OCI-LY7 (cell line): ENCODE measurements around the gene SERINC3. TPM values are rescaled to one million over a fixed set of nuclear protein-coding genes. Genes with fewer than 3 reads are reported as not detected.

Experiments
- BruUV-seq: library from RNA; stranded (reverse); fragments of 400-500 nt; replicated peaks from 2 replicates; lab custom pipeline; 2021; lab: Mats Ljungman, UMichigan
- CTCF ChIA-PET: fragments of 300-600 bp; sonication (Branson Sonifier 250); formaldehyde crosslinking; loops from one replicate; lab custom pipeline; 2022; ENCODE audit warnings: antibody characterized with exemption; ENCODE audit not compliant: unreplicated experiment; lab: Charles Lee
- POLR2A ChIA-PET: fragments of 300-600 bp; sonication (Branson Sonifier 250); formaldehyde crosslinking; loops from one replicate; lab custom pipeline; 2022; ENCODE audit warnings: antibody characterized with exemption; lab: Charles Lee
- DNase-seq: peaks from one replicate; pipeline ENCODE4 v3.0.0-alpha.2; 2015; ENCODE audit warnings: low spot score
- H2AFZ ChIP-seq: fragments of 200-600 bp; sonication (generic), shearing (Covaris generic); 2 replicates; pipeline ENCODE4 v1.6.1; 2014; ENCODE audit warnings: mild to moderate bottlenecking, antibody characterized with exemption, low read length, moderate library complexity
- H3K27ac ChIP-seq: fragments of 200-600 bp; sonication (generic); 2 replicates; pipeline ENCODE4 v1.5.1; 2014; ENCODE audit warnings: mixed run types, low read depth, mild to moderate bottlenecking, moderate library complexity, low read length, inconsistent platforms; ENCODE audit not compliant: poor library complexity, severe bottlenecking
- H3K36me3 ChIP-seq: fragments of 200-600 bp; sonication (generic); 2 replicates; pipeline ENCODE4 v1.6.1; 2014; ENCODE audit warnings: mild to moderate bottlenecking, antibody characterized with exemption, low read length, moderate library complexity, mixed read lengths; ENCODE audit not compliant: insufficient read depth
- H3K4me1 ChIP-seq: fragments of 200-600 bp; sonication (generic); 2 replicates; pipeline ENCODE4 v1.5.1; 2014; ENCODE audit warnings: mild to moderate bottlenecking, low read length; ENCODE audit not compliant: insufficient read depth, poor library complexity, severe bottlenecking
- H3K4me2 ChIP-seq: fragments of 200-600 bp; sonication (generic); 2 replicates; pipeline ENCODE4 v1.6.1; 2014; ENCODE audit warnings: mild to moderate bottlenecking, low read length
- H3K4me3 ChIP-seq: fragments of 200-600 bp; sonication (generic); 2 replicates; pipeline ENCODE4 v1.5.1; 2014; ENCODE audit warnings: mild to moderate bottlenecking, low read depth, low read length; ENCODE audit not compliant: poor library complexity, severe bottlenecking
- H3K79me2 ChIP-seq: fragments of 200-600 bp; sonication (generic); 2 replicates; pipeline ENCODE4 v1.6.1; 2016; ENCODE audit warnings: low read depth, mild to moderate bottlenecking, low read length, moderate library complexity, mixed read lengths; ENCODE audit not compliant: insufficient read depth
- H3K9me2 ChIP-seq: fragments of 200-600 bp; sonication (generic); 2 replicates; pipeline ENCODE4 v1.6.1; 2016; ENCODE audit warnings: mild to moderate bottlenecking, low read length, mixed read lengths; ENCODE audit not compliant: insufficient read depth
- H3K9me3 ChIP-seq: fragments of 200-600 bp; sonication (generic); 2 replicates; pipeline ENCODE4 v1.6.1; 2014; ENCODE audit warnings: mild to moderate bottlenecking, mixed run types, low read length, mixed read lengths
- H4K20me1 ChIP-seq: fragments of 200-600 bp; sonication (generic); 2 replicates; pipeline ENCODE4 v1.6.1; 2014; ENCODE audit warnings: mild to moderate bottlenecking, antibody characterized with exemption, low read length, moderate library complexity, mixed read lengths; ENCODE audit not compliant: insufficient read depth
- CTCF ChIP-seq: fragments of 200-600 bp; sonication (generic); conservative IDR thresholded peaks from 2 replicates; pipeline ENCODE4 v1.5.1; 2014; ENCODE audit warnings: mild to moderate bottlenecking, antibody characterized with exemption, low read length, moderate library complexity, mixed read lengths
- EZH2phosphoT487 ChIP-seq: fragments of 200-600 bp; sonication (generic); IDR thresholded peaks from 2 replicates; pipeline ENCODE4 v1.6.1; 2018; ENCODE audit warnings: low read depth, borderline replicate concordance, mild to moderate bottlenecking, mixed run types, antibody characterized with exemption, low read length, moderate library complexity, mixed read lengths
- intact Hi-C: fragments of 100-400 bp; cut with micrococcal nuclease; formaldehyde crosslinking; loops from one replicate; pipeline ENCODE4 v1.10.0; 2022; ENCODE audit not compliant: unreplicated experiment
- total RNA-seq, 2 experiments: library from RNA; depleted of rRNA in 1 of 2; stranded (reverse); fragments of >200 nt in 1 of 2; shearing (Covaris generic) in 1 of 2; gene quantifications; 2 replicates each; pipeline ENCODE4 v1.2.3, GENCODE V29; 2014 to 2022

SERINC3 gene
- total RNA-seq, 2 experiments from 2014 or later, result 24.4 to 55.4 TPM

DNA sequence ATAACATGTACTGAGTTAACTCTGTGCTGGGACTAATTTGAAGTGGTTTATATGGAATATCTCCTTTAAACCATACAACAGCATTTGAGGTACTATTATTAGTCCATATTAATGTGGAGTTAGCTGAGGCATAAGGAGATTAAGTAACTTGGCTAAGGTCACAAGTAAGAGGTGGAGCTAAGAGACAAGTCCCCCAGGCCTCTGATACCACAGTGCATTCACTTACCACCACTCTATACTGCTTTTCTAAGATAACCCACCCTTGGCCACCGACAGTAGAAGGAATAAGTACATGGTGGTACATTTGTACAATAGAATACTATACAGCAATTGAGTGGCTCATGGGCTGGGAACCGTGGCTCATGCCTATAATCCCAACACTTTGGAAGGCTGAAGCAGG lies 62.6 kb downstream of the SERINC3 start:
- ChIA-PET CTCF (no interaction called here), POLR2A (interaction anchor here (0.7 to 1.2 kb wide), 3 partner anchors 9 to 224 kb away, joined by 3 to 4 read pairs (median 3); no protein-coding TSS in a partner anchor)
- no TSS peak for BruUV-seq
- H3K27ac ChIP-seq, result no peak overlapping the region
- H2AFZ ChIP-seq, result no peak overlapping the region
- no peaks in the 10 kb centered on the region for H4K20me1 ChIP-seq
- no peak overlapping the region for H3K4me2 ChIP-seq
- no peaks in the 10 kb centered on the region for H3K4me1 ChIP-seq
- H3K9me3 ChIP-seq, result no peaks in the 10 kb centered on the region
- H3K79me2 ChIP-seq, result no peaks in the 10 kb centered on the region
- no peak for DNase-seq
- H3K9me2 ChIP-seq, result no peaks in the 10 kb centered on the region
- H3K4me3 ChIP-seq, result no peak overlapping the region
- TF ChIP-seq CTCF (no peak), EZH2phosphoT487 (no peak)
- H3K36me3 ChIP-seq, result no peaks in the 10 kb centered on the region
- intact Hi-C loops, result no loop called here

DNA sequence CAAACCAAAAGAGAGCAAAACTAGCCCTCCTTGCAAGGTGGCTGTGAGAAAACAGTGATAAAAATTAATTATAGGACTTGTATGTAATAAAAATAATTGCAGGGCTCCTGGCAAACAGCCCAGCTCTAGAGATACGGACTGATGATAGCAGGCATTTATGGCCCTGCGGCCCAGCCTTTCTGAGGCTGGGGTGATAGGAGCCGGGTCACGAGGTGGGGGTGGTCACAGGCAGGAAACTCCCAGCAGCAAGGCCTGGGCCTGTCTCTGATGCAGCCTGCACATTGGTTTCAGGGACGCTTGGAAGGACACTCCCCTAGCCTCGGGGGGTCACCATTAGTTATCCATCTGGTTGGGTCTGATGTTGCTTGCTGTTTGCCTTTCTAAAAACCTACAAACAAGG lies 64.9 kb downstream of the SERINC3 start:
- H3K9me2 ChIP-seq, result no peaks in the 10 kb centered on the region
- BruUV-seq, result no TSS peak
- H3K36me3 ChIP-seq, result no peaks in the 10 kb centered on the region
- CTCF ChIA-PET, result no interaction called here
- no peak overlapping the region for H3K27ac ChIP-seq
- H3K4me1 ChIP-seq, result no peaks in the 10 kb centered on the region
- H3K9me3 ChIP-seq, result no peaks in the 10 kb centered on the region
- TF ChIP-seq CTCF, result no peak
- TF ChIP-seq EZH2phosphoT487, result no peak
- intact Hi-C loops, result no loop called here
- H3K4me3 ChIP-seq, result no peak overlapping the region
- DNase-seq, result no peak
- no peaks in the 10 kb centered on the region for H4K20me1 ChIP-seq
- no peak overlapping the region for H3K4me2 ChIP-seq
- H3K79me2 ChIP-seq, result no peaks in the 10 kb centered on the region
- no peak overlapping the region for H2AFZ ChIP-seq
- POLR2A ChIA-PET, result no interaction called here

- Histone ChIP-seq H3K4me3 (no peak overlapping the region), H3K4me1 (no peaks in the 10 kb centered on the region), H3K9me3 (no peaks in the 10 kb centered on the region), H3K4me2 (no peak overlapping the region), H3K27ac (no peak overlapping the region), H4K20me1 (no peaks in the 10 kb centered on the region), H2AFZ (no peak overlapping the region), H3K36me3 (no peaks in the 10 kb centered on the region), H3K79me2 (no peaks in the 10 kb centered on the region), H3K9me2 (no peaks in the 10 kb centered on the region)
- TF ChIP-seq EZH2phosphoT487 (no peak), CTCF (no peak)
- no TSS peak for BruUV-seq
- intact Hi-C loops, result no loop called here
- ChIA-PET POLR2A (no interaction called here), CTCF (no interaction called here)
- no peak for DNase-seq
These were observed 65.3 kb downstream of the SERINC3 start for GRCh38 chr20:44456611-44457010.
